Measurements from ENCODE around the gene SYCP2L.

DNA sequence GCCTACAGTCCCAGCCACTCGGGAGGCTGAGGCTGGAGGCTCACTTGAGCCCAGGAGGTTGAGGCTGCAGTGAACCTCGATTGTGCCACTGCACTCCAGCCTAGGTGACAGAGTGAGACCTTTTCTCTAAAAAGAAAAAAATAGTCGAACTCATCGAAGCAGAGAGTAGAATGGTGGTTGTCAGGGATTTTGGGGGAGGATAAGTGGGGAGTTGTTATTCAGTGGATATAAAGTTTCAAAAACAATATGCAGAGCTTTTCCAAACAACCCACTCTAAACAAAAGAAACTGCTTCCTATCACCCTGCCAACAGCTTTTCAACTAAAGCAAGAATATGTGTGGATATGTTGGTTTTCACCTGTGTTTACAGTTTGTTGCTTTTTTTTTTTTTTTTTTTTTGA lies 37.0 kb upstream of the SYCP2L start:
- TF ChIP-seq CTCF (IDR thresholded peaks at IDR 0.05) (no peak), EZH2phosphoT487 (IDR thresholded peaks at IDR 0.05) (no peak), EZH2 (IDR thresholded peaks at IDR 0.05) (no peak)

Data from neural progenitor cell (in vitro differentiated cells).